Measurements from ENCODE around the gene RIMBP2.

The RIMBP2 gene

DNA sequence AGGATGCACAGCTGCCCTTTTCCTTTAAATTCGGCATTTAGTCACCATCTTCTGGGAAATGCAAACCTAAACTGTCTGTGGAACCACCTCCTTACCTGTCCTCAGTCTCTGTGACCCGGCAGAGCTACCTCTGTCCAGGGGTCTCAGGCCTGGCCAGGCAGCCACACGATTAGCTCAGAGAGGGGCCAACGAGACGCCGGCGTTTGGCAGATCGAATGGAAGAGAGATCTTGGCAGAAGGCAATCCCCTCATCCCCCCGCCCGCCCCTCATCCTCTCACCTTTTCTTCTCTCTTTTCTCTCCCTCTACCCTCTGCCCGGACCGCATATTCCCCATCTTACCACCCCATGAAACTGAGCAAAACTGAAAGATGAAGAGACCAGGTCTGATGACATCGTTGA, 277.4 kb downstream of the RIMBP2 start:
- DNase-seq (ENCODE audit: low read depth), result no peak
- TF ChIP-seq, protein P1, sequence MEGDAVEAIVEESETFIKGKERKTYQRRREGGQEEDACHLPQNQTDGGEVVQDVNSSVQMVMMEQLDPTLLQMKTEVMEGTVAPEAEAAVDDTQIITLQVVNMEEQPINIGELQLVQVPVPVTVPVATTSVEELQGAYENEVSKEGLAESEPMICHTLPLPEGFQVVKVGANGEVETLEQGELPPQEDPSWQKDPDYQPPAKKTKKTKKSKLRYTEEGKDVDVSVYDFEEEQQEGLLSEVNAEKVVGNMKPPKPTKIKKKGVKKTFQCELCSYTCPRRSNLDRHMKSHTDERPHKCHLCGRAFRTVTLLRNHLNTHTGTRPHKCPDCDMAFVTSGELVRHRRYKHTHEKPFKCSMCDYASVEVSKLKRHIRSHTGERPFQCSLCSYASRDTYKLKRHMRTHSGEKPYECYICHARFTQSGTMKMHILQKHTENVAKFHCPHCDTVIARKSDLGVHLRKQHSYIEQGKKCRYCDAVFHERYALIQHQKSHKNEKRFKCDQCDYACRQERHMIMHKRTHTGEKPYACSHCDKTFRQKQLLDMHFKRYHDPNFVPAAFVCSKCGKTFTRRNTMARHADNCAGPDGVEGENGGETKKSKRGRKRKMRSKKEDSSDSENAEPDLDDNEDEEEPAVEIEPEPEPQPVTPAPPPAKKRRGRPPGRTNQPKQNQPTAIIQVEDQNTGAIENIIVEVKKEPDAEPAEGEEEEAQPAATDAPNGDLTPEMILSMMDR (IDR thresholded peaks at IDR 0.05; ENCODE audit: insufficient read depth, low read depth, low read length, missing control alignments), result no peak
- no peak overlapping the region for H3K4me3 ChIP-seq (ENCODE audit: low read depth, low read length)

DNA sequence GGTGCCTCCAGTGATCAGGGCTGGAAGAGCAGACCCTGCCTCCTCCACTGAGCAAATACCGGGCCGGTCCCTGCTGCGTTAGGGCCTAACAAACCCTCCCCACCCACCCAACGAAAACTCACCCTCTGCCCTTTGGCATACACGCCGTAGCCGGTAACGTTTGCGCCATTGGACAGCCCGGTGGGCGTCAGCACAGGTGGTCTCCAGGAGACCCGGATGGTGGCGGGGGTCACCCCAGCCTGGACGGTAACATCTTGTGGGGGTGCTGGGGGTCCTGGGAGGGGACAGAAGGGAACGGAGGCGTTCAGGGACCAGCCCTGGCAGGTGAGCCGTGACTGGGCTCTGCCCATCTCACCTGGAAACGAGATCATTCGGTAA, 277.9 kb downstream of the RIMBP2 start:
- DNase-seq (ENCODE audit: low read depth), result no peak
- TF ChIP-seq, protein P1 (IDR thresholded peaks at IDR 0.05; ENCODE audit: insufficient read depth, low read depth, low read length, missing control alignments), result no peak
- no peak overlapping the region for H3K4me3 ChIP-seq (ENCODE audit: low read depth, low read length)

DNA sequence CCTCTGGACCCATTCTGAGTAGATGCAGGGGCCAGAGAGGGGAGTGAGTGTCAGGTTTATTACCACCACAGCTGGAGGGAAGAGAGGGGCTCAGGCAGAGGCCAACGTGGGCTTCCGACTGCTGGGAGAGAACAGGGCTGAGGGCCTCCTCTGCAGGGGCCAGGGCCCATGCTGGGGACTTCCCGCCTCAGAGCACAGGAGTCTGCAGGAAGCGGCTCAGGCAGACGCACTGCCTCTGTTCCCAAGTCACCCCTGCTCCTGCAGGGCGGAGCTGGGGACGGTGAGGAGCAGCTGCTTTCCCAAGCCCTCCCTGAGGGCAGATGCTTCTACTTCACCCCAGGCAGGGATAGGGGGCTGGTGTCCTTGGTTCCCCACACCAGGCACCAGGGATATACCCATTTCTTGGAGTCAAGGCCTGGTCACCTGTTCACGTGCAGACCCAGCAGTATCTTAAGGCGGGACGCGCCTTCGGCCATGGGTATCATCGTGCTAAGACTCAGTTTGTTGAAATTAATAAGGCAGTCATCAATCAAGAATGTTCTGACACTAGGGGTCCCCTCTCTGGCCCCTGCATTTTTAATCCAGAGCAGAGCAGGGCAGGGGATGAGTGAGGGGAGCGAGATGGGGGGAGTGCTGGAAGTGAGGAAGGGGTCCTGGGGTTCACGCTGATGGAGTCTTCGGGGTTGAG, 278.4 kb downstream of the RIMBP2 start:
- DNase-seq (ENCODE audit: low read depth), result no peak
- TF ChIP-seq, protein P1 (IDR thresholded peaks at IDR 0.05; ENCODE audit: insufficient read depth, low read depth, low read length, missing control alignments), result no peak
- no peak overlapping the region for H3K4me3 ChIP-seq (ENCODE audit: low read depth, low read length)

DNA sequence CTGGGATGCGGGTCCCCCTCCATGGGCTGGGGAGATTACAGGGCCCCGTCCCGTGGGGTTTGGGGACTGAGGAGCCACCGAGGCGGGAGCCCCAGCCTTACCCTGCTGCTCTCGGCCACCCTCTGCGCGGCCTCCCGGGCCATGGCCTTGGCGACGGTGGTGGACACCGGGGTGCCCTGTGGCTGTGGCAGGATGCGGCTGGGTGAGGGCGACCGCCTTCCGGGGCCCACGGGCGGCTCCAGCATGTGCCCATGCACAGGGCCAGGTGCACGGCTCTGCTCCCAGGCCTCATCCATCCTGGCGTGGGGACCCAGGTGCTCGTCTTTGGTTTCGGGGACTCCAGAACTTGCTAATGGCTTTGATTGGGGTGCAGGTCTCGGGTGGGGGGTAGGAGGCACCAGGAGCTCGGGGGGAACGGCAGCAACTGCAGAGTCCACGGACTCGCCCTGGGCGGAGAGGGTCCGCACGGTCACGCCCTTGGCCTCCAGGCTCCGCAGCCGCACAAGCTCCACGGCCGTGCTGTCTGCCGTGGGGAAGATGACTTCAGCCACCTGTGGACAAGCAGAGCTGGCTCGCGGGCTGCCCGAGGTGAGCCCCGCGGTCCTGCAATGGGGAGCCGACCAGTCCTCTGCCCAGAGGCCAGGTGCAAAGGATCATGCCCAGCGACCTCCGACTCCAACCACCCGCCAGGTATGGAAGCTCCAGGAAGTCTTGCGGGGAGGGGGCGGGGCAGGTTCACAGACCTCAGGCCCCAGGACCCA, 279.2 kb downstream of the RIMBP2 start:
- DNase-seq (ENCODE audit: low read depth), result no peak
- H3K4me3 ChIP-seq (ENCODE audit: low read depth, low read length), result no peak overlapping the region
- TF ChIP-seq, protein P1 (IDR thresholded peaks at IDR 0.05; ENCODE audit: insufficient read depth, low read depth, low read length, missing control alignments), result no peak

DNA sequence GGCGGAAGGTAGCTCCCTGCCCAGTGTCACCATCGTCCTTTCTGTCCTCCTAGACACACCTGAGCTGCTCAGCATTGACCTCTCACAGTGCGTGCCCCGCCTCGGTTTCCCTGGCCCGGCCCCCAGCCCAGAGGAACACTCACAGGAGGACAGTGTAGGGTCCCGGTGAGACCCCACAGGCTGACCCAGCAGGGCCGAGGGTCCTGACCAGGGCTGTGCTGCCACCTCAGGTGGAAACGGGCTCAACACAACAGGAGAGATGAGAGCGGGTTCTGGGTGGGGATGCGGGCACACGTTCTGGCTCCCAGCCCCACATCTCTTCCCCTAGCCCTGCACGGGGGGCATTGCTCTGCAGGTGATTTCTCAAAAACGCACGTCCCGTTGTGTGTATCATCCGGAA, 280.3 kb downstream of the RIMBP2 start:
- H3K4me3 ChIP-seq (ENCODE audit: low read depth, low read length), result no peak overlapping the region
- TF ChIP-seq, protein P1 (IDR thresholded peaks at IDR 0.05; ENCODE audit: insufficient read depth, low read depth, low read length, missing control alignments), result no peak
- no peak for DNase-seq (ENCODE audit: low read depth)

DNA sequence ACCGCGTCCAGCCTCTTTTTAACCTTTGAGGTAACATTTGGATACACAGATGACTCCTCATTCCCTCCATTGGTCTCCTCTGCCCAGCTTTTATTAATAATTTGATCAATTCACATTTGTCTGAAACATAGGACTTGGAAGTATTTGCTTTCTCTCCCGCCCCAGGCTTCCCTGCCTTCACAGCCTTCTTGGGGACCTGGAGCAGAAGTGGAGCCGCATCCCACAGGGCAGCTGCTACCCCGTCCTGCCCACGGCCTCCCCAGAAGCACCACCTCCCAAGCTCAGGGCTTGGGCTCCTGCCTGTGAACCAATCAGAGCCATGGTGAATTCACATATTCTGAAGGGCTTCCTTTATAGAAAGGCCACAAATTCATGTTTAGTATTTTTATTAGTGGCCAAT, 280.8 kb downstream of the RIMBP2 start:
- H3K4me3 ChIP-seq (ENCODE audit: low read depth, low read length), result no peak overlapping the region
- TF ChIP-seq, protein P1 (IDR thresholded peaks at IDR 0.05; ENCODE audit: insufficient read depth, low read depth, low read length, missing control alignments), result no peak
- DNase-seq (ENCODE audit: low read depth), result no peak

Measured in GM12865 (cell line).